GM13976 (cell line): ENCODE measurements around the gene ETV4.

Source experiments
- DNase-seq: peaks from one replicate; pipeline ENCODE4 v3.0.0; 2012; ENCODE audit warnings: low spot score
- in situ Hi-C: fragments of 300-500 bp; cut with MboI; formaldehyde crosslinking; loops from one replicate; pipeline ENCODE4 v1.12.0; 2022; ENCODE audit warnings: low sequenced_read_pairs, mixed read lengths, inconsistent platforms; ENCODE audit not compliant: unreplicated experiment
- TF ChIP-seq, protein P1 (sequence below): IDR thresholded peaks from 2 replicates; pipeline ENCODE4 v1.5.1; 2012; ENCODE audit warnings: borderline replicate concordance, mild to moderate bottlenecking; ENCODE audit not compliant: insufficient read depth; ENCODE audit errors: extremely low read depth, missing control alignments, control extremely low read depth

ETV4 gene

GRCh38 chr17:43546319-43547188 lies at the start of gene ETV4:
TSS of gene ETV4 (minus strand) at chr17:43546340. CDS start at chr17:43545617, 723 bp downstream.
- TF ChIP-seq, protein P1, sequence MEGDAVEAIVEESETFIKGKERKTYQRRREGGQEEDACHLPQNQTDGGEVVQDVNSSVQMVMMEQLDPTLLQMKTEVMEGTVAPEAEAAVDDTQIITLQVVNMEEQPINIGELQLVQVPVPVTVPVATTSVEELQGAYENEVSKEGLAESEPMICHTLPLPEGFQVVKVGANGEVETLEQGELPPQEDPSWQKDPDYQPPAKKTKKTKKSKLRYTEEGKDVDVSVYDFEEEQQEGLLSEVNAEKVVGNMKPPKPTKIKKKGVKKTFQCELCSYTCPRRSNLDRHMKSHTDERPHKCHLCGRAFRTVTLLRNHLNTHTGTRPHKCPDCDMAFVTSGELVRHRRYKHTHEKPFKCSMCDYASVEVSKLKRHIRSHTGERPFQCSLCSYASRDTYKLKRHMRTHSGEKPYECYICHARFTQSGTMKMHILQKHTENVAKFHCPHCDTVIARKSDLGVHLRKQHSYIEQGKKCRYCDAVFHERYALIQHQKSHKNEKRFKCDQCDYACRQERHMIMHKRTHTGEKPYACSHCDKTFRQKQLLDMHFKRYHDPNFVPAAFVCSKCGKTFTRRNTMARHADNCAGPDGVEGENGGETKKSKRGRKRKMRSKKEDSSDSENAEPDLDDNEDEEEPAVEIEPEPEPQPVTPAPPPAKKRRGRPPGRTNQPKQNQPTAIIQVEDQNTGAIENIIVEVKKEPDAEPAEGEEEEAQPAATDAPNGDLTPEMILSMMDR = no peak
- peak; percentile 99 for DNase-seq
- in situ Hi-C loops = no loop called here

DNA sequence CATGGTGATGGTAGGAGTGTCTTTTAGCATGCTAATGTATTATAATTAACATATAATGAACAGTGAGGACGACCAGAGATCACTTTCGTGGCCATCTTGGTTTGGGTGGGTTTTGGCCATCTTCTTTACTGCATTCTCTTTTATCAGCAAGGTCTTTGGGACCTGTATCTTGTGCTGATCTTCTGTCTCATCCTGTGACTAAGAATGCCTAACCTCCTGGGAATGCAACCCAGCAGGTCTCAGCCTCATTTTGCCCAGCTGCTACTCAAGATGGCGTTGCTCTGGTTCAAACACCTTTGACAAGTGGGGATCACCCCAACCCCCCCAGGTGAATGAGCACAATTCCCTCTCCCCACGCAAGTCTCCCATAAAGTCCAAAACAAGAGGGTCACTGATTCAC lies 49.3 kb upstream of the ETV4 start:
- in situ Hi-C loops = no loop called here
- DNase-seq = no peak
- TF ChIP-seq, protein P1 = no peak

- in situ Hi-C loops = no loop called here
- TF ChIP-seq, protein P1 = no peak
- DNase-seq = peak; percentile 41
Measured at GRCh38 chr17:43591779-43592562, 45.8 kb upstream of the ETV4 start.

DNA sequence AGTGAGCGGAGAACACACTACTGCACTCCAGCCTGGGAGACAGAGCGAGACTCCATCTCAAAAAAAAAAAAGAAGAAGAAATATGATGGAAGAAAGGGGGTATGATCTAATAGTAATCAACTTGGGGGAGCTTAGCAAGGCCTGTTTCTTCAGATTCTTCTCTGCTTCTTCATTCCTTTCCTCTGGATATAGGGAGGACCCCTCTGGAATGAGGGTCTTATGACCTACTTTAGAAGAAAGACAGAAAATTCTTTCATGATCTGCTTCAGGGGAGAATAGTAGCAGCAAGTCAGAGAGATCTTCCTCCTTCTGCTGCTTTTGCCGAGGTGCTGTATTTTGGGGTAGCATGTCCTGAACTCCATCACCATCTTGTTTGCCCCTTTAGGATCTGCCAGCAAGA lies 44.9 kb upstream of the ETV4 start:
- no peak for DNase-seq
- TF ChIP-seq, protein P1 = no peak
- in situ Hi-C loops = no loop called here

GRCh38 chr17:43588664-43589435 lies 42.7 kb upstream of the ETV4 start:
- TF ChIP-seq, protein P1 = no peak
- no peak for DNase-seq
- in situ Hi-C loops = no loop called here

DNA sequence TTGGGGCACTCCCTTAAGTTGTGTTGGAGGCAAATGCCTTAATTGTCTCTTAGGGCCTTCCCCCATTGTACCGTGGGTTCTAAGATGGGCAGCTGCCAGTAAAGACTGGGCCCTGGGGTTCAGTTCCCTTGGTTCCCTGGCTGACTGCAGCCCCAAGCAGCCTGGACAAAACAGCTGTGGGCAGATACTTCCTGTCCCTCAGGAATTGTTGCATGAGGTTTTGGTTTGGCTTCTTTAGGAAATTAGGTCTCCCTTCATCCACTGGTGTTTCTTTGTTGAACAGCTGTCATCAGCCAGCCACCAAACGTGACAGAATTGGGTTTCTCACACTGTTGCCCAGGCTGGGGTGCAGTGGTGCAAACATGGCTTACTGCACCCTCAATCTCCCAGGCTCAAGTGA lies 42.0 kb upstream of the ETV4 start:
- TF ChIP-seq, protein P1 = no peak
- no peak for DNase-seq
- in situ Hi-C loops = no loop called here
